GM19023 (cell line): ENCODE data around the gene NRK.
"Not testable (repeated sequence)": the region's sequence is repeated elsewhere in the genome, so short reads cannot be mapped to it uniquely, and the experiment has no call there.

Experiments used
- ATAC-seq: cut with Tn5 transposase; IDR thresholded peaks from one replicate; pipeline ENCODE4 v1.9.1; 2021; ENCODE audit warnings: mild to moderate bottlenecking, moderate library complexity; ENCODE audit not compliant: unreplicated experiment

Gene NRK, protein sequence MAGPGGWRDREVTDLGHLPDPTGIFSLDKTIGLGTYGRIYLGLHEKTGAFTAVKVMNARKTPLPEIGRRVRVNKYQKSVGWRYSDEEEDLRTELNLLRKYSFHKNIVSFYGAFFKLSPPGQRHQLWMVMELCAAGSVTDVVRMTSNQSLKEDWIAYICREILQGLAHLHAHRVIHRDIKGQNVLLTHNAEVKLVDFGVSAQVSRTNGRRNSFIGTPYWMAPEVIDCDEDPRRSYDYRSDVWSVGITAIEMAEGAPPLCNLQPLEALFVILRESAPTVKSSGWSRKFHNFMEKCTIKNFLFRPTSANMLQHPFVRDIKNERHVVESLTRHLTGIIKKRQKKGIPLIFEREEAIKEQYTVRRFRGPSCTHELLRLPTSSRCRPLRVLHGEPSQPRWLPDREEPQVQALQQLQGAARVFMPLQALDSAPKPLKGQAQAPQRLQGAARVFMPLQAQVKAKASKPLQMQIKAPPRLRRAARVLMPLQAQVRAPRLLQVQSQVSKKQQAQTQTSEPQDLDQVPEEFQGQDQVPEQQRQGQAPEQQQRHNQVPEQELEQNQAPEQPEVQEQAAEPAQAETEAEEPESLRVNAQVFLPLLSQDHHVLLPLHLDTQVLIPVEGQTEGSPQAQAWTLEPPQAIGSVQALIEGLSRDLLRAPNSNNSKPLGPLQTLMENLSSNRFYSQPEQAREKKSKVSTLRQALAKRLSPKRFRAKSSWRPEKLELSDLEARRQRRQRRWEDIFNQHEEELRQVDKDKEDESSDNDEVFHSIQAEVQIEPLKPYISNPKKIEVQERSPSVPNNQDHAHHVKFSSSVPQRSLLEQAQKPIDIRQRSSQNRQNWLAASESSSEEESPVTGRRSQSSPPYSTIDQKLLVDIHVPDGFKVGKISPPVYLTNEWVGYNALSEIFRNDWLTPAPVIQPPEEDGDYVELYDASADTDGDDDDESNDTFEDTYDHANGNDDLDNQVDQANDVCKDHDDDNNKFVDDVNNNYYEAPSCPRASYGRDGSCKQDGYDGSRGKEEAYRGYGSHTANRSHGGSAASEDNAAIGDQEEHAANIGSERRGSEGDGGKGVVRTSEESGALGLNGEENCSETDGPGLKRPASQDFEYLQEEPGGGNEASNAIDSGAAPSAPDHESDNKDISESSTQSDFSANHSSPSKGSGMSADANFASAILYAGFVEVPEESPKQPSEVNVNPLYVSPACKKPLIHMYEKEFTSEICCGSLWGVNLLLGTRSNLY (N-terminal part only)

DNA sequence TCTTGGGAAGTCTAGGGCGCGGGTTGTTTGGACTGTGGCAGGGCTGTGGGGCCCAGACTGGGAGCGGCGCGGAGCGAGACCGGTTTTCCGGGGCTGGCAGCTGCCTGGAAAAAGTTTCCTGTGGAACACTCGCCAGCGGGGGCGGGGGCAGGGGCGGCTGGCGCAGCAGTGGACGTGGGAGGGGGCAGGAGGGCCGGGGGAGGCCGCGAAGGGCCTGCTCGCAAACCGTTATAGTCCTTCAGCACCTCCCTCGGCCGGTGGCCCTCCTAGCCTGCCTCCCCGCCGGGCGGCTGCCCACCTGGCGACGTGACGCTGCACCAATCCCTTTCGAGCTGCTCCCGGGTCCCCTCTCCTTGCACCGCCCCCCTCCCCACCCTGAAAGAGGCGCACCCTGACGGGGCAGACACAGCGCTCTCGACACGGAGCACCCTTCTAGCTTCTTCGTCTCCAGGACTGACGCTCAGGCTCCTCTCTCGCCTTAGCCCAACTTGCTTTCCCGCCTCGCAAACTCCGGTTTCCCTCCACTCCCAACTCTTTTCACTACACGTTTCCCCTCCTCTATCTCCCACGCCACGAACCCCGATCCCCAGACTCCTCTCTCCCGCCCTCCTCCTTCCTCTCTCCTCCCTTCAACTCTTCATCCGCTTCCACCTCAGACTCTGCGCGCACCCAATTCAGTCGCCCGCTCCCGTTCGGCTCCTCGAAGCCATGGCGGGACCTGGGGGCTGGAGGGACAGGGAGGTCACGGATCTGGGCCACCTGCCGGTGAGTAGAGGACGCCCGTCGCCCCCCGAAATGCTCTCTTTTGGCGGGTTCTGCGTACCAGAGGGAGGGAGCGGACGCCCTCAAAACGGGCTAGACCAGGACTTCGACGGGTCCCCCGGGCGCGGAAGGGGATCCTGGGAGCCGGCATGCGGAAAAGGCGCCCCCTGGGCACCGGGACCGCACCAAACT is at the start of gene NRK:
Gene NRK, plus strand, starts transcription at position 402 of the 954 bp plus-strand sequence. Its CDS starts 307 bp downstream, at position 709.
- ATAC-seq: no peak

- no peak for ATAC-seq
Observed at GRCh38 chrX:105773801-105774200, 48.5 kb upstream of the NRK start.

- no peak for ATAC-seq
Observed at GRCh38 chrX:105775679-105776078, 46.7 kb upstream of the NRK start.

- no peak for ATAC-seq
Observed at GRCh38 chrX:105781804-105782203, 40.5 kb upstream of the NRK start.

- not testable (repeated sequence) for ATAC-seq
Observed at GRCh38 chrX:105796877-105797276, 25.5 kb upstream of the NRK start.

DNA sequence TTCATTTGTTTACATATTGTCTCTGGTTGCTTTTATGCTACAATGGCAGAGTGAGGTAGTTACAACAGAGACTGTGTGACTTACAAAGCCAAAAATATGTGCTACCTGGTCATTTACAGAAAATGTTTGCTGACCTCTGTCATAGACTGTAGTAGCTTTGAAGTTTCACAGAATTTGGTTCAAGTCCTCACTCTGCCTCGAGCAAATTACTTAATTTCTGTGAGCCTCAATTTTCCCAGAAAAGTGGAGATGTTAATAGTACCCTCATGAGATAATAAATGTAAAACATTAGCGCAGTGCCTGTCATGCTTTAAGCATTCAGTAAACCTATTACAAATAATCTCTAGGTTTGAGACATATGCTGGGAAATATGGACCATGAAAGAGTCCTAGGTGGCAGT is 18.4 kb upstream of the NRK start:
- ATAC-seq: no peak

DNA sequence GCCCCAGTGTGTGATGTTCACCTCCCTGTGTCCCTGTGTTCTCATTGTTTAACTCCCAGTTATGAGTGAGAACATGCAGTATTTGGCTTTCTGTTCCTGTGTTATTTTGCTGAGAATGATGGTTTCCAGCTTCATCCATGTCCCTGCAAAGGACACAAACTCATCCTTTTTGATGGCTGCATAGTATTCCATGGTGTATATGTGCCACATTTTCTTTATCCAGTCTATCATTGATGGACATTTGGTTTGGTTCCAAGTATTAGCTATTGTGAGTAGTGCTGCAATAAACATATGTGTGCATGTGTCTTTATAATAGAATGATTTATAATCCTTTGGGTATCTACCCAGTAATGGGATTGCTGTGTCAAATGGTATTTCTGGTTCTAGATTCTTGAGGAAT is 16.7 kb upstream of the NRK start:
- not testable (repeated sequence) for ATAC-seq

GRCh38 chrX:105816517-105816916 is 5.8 kb upstream of the NRK start:
- ATAC-seq: no peak

GRCh38 chrX:105820247-105820646 is 2.1 kb upstream of the NRK start:
- no peak for ATAC-seq

DNA sequence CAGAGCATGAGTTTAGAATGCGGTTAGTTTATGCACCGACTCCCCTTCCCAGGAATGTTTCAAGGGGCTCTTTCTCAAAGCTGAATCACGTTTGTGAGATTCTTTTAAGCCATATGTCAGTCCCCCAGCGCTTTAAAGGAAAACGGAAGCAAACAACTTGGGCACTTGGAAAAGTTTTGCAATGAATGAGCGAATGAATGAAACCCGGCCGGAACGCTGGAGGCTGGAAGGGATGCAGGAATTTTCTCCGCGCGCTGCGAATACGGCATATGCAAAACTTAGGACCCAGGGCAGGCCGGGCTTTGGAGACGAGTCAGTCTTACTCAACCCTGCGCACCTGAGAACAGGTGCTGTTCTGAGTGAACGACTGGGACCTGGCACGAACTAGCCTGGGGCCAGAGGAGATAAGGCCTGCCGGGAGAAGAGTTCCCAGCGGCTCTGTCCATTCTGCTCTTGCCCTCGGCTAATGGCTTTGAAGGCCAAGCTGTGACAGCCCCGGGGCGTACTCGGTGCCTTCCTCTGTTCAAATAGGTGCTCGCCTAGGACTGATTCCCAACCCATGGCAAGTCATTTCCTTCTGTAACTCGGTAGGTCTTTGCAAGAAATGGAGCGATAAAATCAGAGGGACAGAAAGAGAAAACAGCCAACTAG is 743 bp upstream of the NRK start:
- no peak for ATAC-seq

DNA sequence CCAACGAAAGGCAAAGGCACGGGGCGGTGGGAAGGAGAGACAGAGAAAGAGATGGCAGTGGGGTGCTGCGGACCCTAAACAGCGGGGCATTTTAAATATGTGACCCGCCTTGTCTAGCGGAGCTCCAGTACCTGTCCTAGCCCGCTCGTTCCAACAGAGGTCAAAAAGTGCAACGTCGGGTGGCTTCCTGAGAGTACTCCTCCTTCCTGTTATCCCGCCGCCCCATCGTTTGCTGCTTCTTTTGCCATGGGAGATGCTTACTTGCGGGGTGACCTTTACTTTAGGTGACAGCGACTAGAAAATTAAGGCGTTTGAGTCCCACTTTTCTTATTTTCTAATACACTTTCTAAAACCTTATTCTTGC is 735 bp downstream of the NRK start:
- ATAC-seq: no peak

DNA sequence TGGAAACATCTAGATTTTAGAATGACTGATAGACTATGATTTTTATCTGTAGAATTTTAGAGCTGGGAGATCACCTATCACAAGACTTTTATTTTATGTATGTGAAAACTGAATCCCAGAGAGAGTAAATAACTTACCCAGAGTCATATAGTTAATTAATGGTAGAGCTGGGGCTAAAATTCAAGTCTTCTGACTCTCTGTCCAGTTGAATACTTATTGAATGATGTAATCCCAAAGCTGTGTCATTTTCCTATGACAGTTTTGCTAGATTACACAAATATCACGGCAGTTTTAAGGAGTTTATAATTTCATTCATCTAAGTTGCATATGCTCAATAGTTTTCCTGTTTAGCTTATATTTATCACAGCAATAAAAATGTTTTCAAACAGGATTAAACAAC is 6.7 kb downstream of the NRK start:
- no peak for ATAC-seq

- no peak for ATAC-seq
Observed at GRCh38 chrX:105837232-105837631, 14.9 kb downstream of the NRK start.

DNA sequence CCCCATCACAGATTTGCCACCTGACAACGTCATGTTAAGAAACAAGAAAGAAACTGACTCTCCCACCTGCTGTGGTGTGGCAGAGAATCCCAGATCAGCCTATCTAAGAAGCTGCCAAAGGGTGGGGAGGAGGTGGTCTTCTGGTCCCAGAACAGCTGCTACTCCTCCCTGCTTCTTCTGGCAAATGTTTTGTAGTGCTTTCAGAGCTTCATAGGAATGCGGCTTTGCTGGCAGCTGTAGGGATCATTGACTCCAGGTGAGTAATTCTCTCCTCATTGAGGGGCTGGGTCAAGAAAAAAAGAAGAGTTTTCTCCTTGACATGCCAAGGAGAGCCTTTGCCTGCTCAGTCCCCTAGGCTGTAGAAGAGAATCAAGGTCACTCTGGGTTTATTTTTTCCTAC is 23.3 kb downstream of the NRK start:
- ATAC-seq: no peak

DNA sequence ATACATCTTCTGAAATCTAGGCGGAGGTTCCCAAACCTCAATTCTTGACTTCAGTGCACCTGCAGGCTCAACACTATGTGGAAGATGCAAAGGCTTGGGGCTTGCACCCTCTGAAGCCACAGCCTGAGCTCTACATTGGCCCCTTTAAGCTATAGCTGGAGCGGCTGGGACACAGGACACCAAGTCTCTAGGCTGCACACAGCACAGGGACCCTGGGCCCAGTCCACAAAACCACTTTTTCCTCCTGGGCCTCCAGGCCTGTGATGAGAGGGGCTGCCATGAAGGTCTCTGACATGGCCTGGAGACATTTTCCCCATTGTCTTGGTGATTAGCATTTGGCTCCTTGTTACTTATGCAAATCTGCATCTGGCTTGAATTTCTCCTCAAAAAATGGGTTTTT is 27.8 kb downstream of the NRK start:
- ATAC-seq: not testable (repeated sequence)

- no peak for ATAC-seq
Observed at GRCh38 chrX:105865709-105866108, 43.4 kb downstream of the NRK start.

GRCh38 chrX:105869701-105870100 is 47.4 kb downstream of the NRK start:
- no peak for ATAC-seq

DNA sequence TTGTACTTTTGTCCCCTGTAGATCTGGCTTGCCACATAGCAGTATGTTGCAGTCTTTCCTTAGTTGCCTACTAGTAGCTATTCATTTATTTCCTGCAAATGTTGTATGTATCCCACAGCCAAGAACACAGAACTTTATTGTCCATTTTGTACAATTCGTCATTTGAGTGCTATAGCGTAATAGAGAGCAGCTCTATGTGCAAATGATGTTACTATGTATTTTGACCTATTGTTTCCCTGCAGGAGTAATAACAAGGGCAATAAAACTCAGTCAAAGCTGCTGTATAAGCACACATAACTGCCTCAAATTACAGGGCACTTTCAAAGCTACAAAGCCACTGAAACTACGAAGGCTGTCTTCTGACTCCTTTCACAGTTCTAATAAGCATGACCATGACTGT is 48.1 kb downstream of the NRK start:
- no peak for ATAC-seq

GRCh38 chrX:105872941-105873340 is 50.6 kb downstream of the NRK start:
- no peak for ATAC-seq

DNA sequence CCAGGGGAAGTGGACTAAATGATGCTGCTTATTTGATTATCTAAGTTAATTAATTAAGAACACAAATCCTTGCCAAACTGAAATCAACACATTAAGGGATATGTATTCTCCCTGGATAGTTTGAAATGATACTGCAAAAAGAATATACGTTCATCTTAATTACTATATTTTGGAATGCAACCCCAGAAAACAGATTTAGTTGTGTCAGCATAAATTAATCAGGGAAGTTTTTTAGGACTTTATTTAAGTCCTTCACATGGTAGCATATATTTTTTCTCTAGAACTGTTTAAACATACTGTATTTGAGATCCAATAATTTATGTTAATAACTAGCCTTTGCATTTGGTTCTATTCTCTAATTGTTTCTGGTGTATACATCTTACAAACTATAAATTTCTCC is 52.5 kb downstream of the NRK start:
- ATAC-seq: no peak
